Putamen (tissue), 1 donor: ENCODE measurements around the gene ZCCHC10.
"Not testable (repeated sequence)": the region's sequence is repeated elsewhere in the genome, so short reads cannot be mapped to it uniquely, and the experiment has no call there.

Experiments used
- DNase-seq: peaks from one replicate; pipeline ENCODE4 v3.0.0-alpha.2; 2016; ENCODE audit warnings: low spot score

The ZCCHC10 gene

GRCh38 chr5:133041157-133041784 is 14.9 kb upstream of the ZCCHC10 start:
- DNase-seq = no peak

DNA sequence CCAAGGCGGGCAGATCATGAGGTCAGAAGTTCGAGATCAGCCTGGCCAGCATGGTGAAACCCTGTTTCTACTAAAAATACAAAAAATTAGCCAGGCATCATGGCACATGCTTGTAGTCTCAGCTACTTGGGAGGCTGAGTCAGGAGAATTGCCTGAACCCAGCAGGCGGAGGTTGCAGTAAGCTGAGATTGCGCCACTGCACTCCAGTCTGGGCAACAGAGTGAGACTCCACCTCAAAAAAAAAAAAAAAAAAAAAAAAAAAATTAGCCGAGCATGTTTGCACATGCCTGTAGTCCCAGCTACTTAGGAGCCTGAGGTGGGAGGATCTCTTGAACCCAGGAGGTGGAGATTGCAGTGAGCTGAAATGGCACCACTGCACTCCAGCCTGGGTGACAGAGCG is 10.3 kb upstream of the ZCCHC10 start:
- DNase-seq = not testable (repeated sequence)

GRCh38 chr5:133035224-133035623 is 8.9 kb upstream of the ZCCHC10 start:
- no peak for DNase-seq

DNA sequence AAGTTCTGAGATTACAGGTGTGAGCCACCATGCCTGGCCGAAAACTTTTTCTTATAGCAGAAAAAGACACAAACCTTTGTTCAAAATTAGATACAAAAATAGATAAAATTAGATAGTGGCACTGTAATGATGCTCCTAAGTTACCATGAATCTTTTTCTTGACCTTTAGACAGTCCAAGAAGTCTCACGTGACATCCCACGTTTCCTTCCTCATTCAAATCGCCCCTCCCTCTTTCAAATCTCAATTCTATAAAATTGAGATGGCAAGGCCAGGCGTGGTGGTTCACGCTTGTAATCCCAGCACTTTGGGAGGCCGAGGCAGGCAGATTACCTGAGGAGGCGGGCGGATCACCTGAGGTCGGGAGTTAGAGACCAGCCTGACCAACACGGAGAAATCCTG is 7.7 kb upstream of the ZCCHC10 start:
- DNase-seq = no peak

DNA sequence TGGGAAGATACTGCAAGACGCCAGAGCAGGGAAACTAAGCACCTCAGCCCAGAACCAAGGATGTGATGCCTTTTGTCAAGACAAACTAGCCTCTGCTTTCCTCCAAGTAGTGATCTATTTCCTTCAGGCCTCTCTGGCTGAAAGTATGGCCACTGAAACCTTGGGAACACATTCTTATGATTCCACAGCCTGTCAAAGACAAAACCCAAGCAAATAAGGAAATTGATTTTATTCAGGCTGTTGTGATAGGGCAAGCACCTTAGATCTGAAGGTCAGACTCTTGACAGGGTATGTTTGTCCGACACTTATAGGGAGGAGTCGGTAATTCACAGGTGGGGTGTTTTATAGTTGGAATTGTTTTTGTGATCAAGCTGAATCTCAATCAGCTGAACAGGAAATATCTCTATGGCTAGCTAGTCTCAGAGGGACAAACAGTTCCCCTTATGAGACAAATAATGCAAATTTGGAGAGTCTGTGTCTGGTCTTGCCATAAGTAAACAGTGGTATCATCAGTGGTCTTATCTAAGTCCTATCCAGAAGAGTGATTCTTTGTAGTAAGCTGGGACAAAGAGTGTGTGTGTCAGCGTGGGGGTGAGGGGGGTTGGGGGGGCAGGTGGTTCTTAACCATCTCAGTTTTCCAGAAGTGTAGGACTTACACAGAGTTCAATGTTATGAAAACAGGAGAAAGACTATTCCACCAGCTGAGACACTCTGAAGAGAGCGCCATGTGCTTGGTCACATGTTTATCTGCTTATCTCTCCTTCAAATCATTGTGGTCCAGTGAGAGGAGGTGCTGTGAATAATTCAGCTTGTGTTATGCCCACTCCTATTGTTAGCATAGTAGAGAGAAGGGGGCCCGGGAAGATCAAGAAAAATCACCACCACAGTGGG is 6.7 kb upstream of the ZCCHC10 start:
- no peak for DNase-seq

- no peak for DNase-seq
Measured at GRCh38 chr5:133030343-133031005, 4.1 kb upstream of the ZCCHC10 start.

DNA sequence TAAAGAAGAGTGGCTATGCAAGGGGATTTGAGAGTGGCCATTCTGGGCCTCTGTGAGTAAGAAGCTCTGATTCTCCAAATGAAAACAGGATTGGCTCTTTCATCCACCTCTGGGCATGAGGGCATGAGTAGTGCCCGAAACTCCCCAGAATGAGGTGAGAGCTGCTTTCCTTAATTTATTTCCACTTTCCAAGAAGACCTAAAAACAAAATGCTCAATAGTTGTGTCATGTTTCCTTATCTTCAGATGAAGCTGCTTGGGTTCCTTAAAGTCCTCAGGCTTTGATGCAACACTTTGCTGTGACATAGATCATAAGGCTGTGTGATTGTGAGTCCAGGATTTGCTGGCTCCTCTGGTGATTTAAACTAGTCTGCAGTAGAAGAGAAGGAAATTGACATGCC is 3.1 kb upstream of the ZCCHC10 start:
- no peak for DNase-seq

DNA sequence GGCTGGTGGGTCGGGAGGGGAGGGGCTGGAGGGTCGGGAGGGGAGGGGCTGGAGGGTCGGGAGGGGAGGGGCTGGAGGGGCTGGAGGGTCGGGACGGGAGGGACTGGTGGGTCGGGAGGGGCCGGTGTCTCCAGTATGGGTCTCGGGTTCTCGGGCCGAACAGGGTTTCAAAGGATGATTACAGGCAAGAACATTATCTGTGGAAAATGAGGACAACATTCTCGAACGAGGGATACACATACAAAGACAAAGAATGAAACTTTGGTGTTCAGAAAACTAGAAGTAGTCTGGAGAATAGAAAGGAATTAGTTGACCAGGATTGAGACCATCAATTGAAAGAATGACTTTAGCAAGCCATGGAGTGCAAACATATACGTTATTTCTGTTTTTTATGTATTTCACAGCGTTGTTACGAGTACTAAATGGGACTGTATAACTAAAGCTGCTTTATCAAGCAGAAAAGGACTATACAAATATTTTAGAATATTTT is 360 bp upstream of the ZCCHC10 start:
- DNase-seq = no peak

DNA sequence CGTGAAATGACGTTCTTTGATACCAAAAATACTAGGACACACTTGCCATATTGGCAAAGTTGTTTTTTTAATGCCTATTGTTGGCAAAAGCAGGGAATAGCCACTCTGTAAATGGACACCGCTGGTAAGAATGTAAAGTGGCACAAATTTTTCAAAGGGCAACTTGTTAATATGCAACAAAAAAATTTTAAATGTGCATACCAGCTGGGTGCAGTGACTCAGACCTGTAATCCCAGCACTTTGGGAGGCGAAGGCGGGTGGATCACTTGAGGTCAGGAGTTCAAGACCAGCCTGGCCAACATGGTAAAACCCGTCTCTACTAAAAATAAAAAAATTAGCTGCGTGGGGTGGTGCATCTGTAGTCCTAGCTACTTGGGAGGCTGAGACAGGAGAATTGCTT is 6.9 kb downstream of the ZCCHC10 start:
- DNase-seq = not testable (repeated sequence)

DNA sequence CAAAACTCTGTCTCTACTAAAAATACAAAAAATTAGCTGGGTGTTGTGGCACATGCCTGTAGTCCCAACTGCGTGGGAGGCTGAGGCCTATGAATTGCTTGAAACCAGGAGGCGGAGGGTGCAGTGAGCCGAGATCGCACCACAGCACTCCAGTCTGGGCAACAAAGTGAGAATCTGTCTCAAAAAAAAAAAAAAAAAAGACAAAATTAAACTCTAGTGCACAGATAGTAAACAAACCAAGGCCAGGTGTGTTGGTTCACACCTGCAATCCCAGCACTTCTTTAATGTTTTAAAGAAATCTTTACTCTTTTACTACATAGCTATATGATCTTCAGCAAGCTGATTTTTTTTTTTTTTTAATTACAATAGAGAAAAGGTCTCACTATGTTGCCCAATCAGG is 8.4 kb downstream of the ZCCHC10 start:
- DNase-seq = no peak

GRCh38 chr5:133015466-133015865 is 10.9 kb downstream of the ZCCHC10 start:
- no peak for DNase-seq

DNA sequence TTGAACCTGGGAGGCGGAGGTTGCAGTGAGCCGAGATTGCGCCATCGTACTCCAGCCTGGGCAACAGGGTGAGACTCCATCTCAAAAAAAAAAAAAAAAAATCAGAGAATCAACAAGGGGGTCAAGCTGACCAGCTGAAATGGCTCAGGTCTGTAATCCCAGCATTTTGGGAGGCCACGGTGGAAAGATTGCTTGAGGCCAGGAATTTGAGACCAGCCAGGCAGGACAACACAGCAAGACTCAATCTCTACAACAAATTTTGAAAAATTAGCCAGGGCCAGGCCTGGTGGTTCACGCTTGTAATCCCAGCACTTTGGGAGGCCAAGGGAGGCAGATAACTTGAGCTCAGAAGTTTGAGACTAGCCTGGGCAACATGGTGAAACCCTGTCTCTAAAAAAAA is 17.9 kb downstream of the ZCCHC10 start:
- not testable (repeated sequence) for DNase-seq

DNA sequence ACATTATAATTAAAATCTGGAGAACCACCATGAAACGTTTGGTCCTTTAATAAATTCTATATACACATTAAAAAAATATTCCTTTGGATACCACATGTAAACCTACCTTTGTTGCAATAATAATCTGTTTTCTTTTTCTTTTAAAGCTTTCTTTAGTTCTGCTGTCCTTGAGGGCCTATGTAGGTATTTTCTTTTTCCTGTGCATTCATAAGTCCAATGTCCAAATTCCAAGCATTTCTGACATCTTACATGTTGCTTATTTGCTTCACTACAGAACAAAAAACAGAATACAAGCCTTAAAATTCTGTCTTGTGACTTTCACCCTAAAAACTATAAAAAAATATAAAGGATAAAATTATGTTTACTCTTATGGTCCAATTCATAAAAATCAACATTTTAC is 19.7 kb downstream of the ZCCHC10 start:
- no peak for DNase-seq

DNA sequence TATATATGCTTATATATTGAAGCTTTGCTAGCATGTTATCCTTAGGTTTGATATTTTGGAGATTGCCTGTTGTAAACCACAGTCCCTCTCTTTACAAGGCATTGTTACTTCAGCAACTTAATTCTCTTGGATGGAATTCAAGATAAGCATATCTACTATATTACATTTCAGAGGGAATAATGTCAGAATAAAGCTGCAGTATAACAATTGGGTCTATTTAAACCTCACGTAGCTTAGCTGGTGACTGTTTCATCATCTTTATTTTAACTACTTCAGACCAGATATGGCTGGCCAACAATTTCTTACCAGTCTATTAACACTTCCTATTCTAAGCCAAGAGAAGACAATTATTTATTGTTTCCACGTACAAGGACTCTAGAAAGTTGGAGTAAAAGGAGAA is 27.1 kb downstream of the ZCCHC10 start:
- no peak for DNase-seq

DNA sequence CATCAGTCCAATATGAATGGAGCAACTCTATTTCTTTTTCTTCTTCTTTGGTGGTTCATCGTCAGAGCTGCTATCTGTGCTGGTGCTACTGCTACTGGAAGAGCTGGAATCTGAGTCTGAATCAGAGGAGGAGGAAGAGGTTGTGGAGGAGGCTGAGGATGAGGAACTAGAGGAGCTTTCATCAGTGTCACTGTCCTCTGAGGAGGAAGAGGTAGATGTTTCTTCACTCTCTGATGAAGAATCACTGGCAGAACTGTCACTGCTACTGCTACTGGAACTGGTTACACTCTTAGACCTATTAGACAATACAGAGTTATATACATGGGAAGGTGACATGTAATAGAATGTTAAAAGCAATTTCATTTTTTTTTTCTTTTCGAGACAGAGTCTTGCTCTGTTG is 27.8 kb downstream of the ZCCHC10 start:
- peak; percentile 20 for DNase-seq

- no peak for DNase-seq
Measured at GRCh38 chr5:132996307-132996706, 30.0 kb downstream of the ZCCHC10 start.

DNA sequence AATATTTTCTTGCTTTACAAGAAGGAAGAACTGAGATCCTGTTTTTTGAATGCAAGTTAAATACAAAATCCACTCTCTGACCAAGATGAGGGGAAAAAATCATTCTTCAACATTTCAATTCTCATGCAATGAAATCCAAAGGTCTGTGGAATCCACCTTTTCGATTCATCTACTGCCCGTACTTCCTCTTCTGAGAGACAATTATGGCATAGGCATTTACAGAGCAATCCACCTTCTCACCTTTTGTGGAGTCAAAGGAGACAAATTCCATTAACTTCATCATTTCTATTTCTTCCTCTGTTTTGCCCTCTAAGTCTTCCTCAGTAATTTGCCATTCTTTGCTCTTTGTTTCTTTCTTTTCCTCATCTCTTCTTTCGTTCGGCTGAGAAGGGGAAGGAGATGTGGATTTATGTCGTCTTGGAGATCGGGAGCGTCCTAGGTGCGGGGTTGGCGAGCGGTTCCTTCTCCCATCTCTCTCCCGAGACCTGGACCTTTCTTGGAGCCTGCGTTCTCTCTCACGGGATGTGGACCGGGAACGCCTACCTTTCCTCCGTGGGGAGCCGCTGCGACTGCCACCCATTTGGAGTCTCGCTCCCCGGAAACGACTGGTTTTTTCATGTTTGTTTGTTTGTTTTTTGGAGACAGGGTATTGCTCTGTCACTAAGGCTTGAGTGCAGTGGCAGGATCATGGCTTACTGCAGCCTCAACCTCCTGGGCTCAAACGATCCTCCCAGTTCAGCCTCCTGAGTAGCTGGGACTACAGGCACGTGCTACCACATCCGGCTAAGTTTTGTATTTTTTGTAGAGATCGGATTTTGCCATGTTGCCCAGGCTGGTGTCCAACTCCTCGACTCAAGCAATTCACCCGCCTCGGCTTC is 38.6 kb downstream of the ZCCHC10 start:
- DNase-seq = no peak

DNA sequence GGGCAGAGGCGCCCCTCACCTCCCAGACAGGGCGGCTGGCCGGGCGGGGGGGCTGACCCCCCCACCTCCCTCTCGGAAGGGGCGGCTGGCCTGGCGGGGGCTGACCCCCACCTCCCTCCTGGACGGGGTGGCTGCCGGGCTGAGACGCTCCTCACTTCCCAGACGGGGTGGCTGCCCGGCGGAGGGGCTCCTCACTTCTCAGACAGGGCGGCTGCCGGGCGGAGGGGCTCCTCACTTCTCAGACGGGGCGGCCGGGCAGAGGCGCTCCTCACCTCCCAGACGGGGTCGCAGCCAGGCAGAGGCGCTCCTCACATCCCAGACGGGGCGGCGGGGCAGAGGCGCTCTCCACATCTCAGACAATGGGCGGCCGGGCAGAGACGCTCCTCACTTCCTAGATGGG is 43.4 kb downstream of the ZCCHC10 start:
- not testable (repeated sequence) for DNase-seq

DNA sequence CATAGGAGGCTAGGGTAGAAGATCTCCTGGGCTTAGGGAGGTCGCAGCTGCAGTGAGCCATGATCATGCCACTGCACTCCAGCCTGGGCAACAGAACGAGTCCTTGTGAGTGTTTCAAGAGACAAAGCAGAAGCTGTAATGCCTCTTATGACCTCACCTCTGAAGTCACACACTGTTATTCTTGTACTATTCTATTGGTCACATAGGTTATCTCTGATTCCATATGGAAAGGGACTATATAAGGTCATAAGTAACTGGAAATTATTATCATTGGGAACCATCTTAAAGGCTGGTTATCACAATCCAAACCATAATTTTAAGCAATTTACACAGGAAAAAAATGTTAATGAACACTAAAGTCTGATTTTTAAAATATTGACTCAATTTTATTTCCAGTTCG is 45.1 kb downstream of the ZCCHC10 start:
- no peak for DNase-seq

DNA sequence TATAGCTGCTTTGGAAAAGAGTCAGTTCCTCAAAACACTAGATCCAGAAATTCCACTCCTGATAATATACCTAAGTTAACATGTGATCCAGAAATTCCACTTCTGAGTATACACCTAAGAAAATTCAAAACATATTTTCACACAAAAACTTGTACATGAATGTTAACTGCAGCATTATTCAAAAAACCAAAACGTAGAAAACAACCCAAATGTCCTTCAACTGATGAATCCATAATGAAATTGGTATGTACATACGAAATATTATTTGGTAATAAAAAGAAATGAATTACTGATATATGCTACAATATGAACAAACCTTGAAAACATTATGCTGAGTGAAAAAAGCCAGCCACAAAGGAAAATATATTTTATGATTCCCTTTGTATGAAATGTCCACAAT is 46.4 kb downstream of the ZCCHC10 start:
- no peak for DNase-seq

DNA sequence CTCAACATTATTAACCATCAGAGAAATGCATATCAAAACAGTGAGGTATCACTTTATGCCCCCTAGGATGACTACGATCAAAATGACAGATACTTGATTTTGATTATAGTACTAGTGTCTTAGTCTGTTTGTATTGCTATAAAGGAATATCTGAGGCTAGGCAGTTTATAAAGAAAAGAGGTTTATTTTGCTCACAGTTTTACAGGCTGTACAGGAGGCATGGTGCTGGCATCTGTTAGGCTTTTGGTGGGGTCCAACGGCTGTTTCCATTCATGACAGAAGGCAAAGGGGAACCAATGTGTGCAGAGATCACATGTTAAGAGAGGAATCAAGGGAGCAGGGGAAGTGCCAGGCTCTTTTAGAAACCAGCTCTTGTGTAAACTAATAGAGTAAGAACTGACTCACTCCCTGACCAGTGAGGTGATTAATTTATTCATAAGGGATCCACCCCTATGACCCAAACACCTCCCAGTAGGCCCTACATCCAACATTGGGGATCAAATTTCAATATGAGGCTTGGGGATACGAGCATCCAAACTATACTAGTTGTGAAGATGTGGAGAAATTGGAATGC is 46.9 kb downstream of the ZCCHC10 start:
- DNase-seq = no peak

DNA sequence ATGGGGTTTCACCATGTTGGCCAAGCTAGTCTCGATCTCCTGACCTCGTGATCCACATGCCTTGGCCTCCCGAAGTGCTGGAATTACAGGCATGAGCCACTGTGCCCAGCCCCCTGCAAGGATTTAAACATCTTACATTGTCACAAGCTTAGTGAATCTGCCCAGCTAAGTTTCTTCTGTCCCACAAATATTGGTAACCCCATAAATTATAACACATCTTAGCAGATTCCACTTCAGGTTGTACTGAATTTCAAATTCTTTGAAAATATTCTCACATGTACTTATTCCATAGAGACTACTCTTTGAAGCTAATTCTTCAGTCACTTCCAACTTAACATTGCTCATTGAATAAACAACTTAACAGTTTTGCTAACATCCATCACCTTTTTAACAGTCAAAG is 49.5 kb downstream of the ZCCHC10 start:
- DNase-seq = no peak
